Measurements from ENCODE around the gene ZMYND11. TPM values are rescaled to one million over a fixed set of nuclear protein-coding genes. Genes with fewer than 3 reads are reported as not detected.
"Not testable (repeated sequence)": the region's sequence is repeated elsewhere in the genome, so short reads cannot be mapped to it uniquely, and the experiment has no call there.

The ZMYND11 gene
- total and polyA plus RNA-seq, 4 donors = 109 to 143 (median 119) TPM

DNA sequence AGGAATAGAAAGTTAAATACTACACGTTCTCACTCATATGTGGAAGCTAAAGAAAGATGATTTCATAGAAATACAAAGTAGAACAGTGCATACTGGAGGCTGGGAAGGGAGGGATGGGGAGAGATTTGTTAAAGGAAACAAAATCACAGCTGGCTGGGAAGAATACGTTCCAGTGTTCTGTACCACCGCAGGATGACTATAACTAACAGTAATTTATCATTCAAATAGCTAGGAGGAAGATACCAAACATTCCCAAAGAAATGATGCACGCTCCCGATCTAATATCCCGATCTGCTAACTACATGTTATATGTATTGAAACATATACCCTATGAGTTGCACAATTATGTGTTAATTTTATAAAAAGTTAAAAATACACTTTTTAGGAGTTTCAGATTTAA is 162.3 kb downstream of the ZMYND11 start:
- H3K27ac ChIP-seq (ENCODE audit: low read depth, low read length) = no peak overlapping the region
- H3K9me3 ChIP-seq (ENCODE audit: control insufficient read depth, insufficient read depth, low read length) = no peaks in the 10 kb centered on the region
- no peak overlapping the region for H3K4me3 ChIP-seq (ENCODE audit: low read depth, low read length)
- WGBS (ENCODE audit: insufficient coverage) = no CpG with 5 or more reads among the region's 6 CpGs
- peaks cover 26% of the 10 kb centered on the region for H3K36me3 ChIP-seq (ENCODE audit: control insufficient read depth, insufficient read depth, low read length)
- DNase-seq (ENCODE audit: low read depth in 4 of 6, low spot score in 6 of 6) = peak in 1 of 6 donors; percentile 9
- no peaks in the 10 kb centered on the region for H3K4me1 ChIP-seq (ENCODE audit: control insufficient read depth, insufficient read depth, low read length)
- no peaks in the 10 kb centered on the region for H3K27me3 ChIP-seq (ENCODE audit: control insufficient read depth, insufficient read depth, low read length)

DNA sequence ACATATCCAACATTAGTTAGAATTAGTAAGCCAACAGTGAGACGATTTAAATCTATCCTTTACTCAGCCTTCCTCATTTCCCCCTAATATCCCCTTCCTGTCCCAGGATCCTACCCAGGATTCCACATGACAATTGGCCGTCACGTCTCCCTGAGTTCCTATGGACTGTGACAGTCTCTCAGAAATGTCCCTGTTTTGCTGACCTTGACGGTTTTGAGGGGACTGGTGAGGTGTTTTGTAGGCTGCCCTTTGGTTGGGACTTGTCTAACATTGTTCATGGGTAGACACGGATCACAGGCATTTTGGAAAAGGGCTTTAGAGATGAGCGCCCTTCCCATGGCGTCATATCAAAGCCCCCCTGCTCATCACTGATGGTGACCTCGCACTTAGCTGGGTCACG is 162.8 kb downstream of the ZMYND11 start:
- WGBS (ENCODE audit: insufficient coverage) = 93% methylated on average over 9 of the region's 9 CpGs
- H3K36me3 ChIP-seq (ENCODE audit: control insufficient read depth, insufficient read depth, low read length) = peaks cover 22% of the 10 kb centered on the region
- H3K4me3 ChIP-seq (ENCODE audit: low read depth, low read length) = no peak overlapping the region
- H3K9me3 ChIP-seq (ENCODE audit: control insufficient read depth, insufficient read depth, low read length) = no peaks in the 10 kb centered on the region
- no peaks in the 10 kb centered on the region for H3K27me3 ChIP-seq (ENCODE audit: control insufficient read depth, insufficient read depth, low read length)
- H3K27ac ChIP-seq (ENCODE audit: low read depth, low read length) = no peak overlapping the region
- no peaks in the 10 kb centered on the region for H3K4me1 ChIP-seq (ENCODE audit: control insufficient read depth, insufficient read depth, low read length)
- DNase-seq (ENCODE audit: low read depth in 4 of 6, low spot score in 6 of 6) = no peak

DNA sequence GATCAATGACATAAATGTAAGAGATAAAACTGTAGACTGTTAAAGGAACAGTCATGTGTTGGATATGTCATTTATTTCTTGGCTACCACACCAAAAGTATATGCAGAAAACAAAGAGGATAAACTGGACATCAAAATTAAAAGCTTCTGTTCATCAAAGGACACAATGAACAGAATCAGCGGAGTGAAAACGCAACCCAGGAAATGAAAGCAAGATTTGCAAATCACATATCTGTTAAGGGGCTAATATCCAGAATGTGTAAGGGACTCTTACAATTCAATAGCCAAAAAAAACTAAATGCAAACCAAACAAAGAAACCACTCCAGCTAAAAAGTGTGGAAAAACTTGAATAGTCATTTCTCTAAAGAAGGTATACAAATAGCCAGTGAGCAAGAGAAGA is 164.3 kb downstream of the ZMYND11 start:
- H3K4me3 ChIP-seq (ENCODE audit: low read depth, low read length) = no peak overlapping the region
- H3K4me1 ChIP-seq (ENCODE audit: control insufficient read depth, insufficient read depth, low read length) = no peaks in the 10 kb centered on the region
- no CpG with 5 or more reads among the region's 2 CpGs for WGBS (ENCODE audit: insufficient coverage)
- H3K36me3 ChIP-seq (ENCODE audit: control insufficient read depth, insufficient read depth, low read length) = peaks cover 23% of the 10 kb centered on the region
- H3K27ac ChIP-seq (ENCODE audit: low read depth, low read length) = no peak overlapping the region
- H3K27me3 ChIP-seq (ENCODE audit: control insufficient read depth, insufficient read depth, low read length) = no peaks in the 10 kb centered on the region
- no peaks in the 10 kb centered on the region for H3K9me3 ChIP-seq (ENCODE audit: control insufficient read depth, insufficient read depth, low read length)
- DNase-seq (ENCODE audit: low read depth in 4 of 6, low spot score in 6 of 6) = no peak

DNA sequence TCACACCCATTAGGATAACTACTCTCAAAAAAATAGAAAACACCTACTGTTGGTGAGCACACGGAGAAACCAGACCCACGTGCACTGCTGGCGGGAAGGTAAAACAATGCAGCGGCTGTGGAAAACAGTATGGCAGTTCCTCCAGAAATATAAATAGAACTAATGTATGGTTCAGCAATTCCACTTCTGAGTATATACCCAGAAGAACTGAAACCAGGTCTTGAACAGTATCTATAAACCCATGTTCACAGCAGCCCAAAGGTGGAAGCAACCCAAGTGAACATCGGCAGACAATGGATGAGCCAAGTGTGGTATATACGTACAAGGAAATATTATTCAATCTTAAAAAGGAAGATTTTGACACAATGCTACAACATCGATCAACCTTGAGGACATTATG is 164.7 kb downstream of the ZMYND11 start:
- H3K27ac ChIP-seq (ENCODE audit: low read depth, low read length) = no peak overlapping the region
- no CpG with 5 or more reads among the region's 7 CpGs for WGBS (ENCODE audit: insufficient coverage)
- no peaks in the 10 kb centered on the region for H3K4me1 ChIP-seq (ENCODE audit: control insufficient read depth, insufficient read depth, low read length)

DNA sequence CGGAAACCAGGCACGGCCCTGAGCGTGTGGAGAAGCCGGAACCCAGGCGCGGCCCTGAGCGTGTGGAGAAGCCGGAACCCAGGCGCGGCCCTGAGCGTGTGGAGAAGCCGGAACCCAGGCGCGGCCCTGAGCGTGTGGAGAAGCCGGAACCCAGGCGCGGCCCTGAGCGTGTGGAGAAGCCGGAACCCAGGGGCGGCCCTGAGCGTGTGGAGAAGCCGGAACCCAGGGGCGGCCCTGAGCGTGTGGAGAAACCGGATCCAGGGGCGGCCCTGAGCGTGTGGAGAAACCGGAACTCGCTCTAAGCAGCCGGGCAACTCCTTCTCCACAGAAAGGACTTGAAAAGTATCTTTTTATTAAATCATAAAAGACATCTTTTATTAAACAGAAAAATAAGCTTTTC is 165.3 kb downstream of the ZMYND11 start:
- not testable (repeated sequence) for H3K27me3 ChIP-seq (ENCODE audit: control insufficient read depth, insufficient read depth, low read length)
- peaks cover 23% of the 10 kb centered on the region for H3K36me3 ChIP-seq (ENCODE audit: control insufficient read depth, insufficient read depth, low read length)
- WGBS (ENCODE audit: insufficient coverage) = 98% methylated on average over 10 of the region's 31 CpGs

More for the DNA sequence above, 164.7 kb downstream of the ZMYND11 start:
- no peaks in the 10 kb centered on the region for H3K27me3 ChIP-seq (ENCODE audit: control insufficient read depth, insufficient read depth, low read length)
- H3K36me3 ChIP-seq (ENCODE audit: control insufficient read depth, insufficient read depth, low read length) = peaks cover 23% of the 10 kb centered on the region
- H3K9me3 ChIP-seq (ENCODE audit: control insufficient read depth, insufficient read depth, low read length) = no peaks in the 10 kb centered on the region
- no peak overlapping the region for H3K4me3 ChIP-seq (ENCODE audit: low read depth, low read length)
- DNase-seq (ENCODE audit: low read depth in 4 of 6, low spot score in 6 of 6) = no peak

DNA sequence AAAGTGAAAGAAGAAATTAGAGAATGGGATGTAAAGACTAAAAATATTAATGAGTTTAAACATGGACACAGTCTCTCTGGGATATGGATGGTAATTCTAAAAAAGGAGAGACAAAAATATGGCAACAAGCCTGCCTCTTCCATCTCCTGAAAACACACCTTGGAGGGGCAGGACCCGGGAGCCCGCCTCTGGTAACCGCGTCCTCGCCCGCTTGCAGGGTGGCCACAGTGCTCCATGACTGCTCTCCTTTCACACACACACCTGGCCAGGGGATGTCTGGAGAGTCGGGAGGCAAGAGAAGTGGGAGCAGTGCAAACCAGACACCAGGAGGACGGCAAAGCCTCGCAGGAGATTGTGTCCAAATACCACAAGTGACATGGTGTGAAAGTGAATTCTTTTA is 166.3 kb downstream of the ZMYND11 start:
- Histone ChIP-seq H3K27ac (ENCODE audit: low read depth, low read length) (no peak overlapping the region), H3K9me3 (ENCODE audit: control insufficient read depth, insufficient read depth, low read length) (no peaks in the 10 kb centered on the region)
- WGBS (ENCODE audit: insufficient coverage) = 100% methylated on average over 3 of the region's 9 CpGs

More for the DNA sequence above, 165.3 kb downstream of the ZMYND11 start:
- not testable (repeated sequence) for H3K4me1 ChIP-seq (ENCODE audit: control insufficient read depth, insufficient read depth, low read length); H3K4me3 ChIP-seq (ENCODE audit: low read depth, low read length); DNase-seq (ENCODE audit: low read depth in 4 of 6, low spot score in 6 of 6); H3K27ac ChIP-seq (ENCODE audit: low read depth, low read length); H3K9me3 ChIP-seq (ENCODE audit: control insufficient read depth, insufficient read depth, low read length)

More for the DNA sequence above, 166.3 kb downstream of the ZMYND11 start:
- Histone ChIP-seq H3K4me1 (ENCODE audit: control insufficient read depth, insufficient read depth, low read length) (peaks cover 2% of the 10 kb centered on the region), H3K4me3 (ENCODE audit: low read depth, low read length) (no peak overlapping the region), H3K27me3 (ENCODE audit: control insufficient read depth, insufficient read depth, low read length) (no peaks in the 10 kb centered on the region), H3K36me3 (ENCODE audit: control insufficient read depth, insufficient read depth, low read length) (peaks cover 24% of the 10 kb centered on the region)
- no peak for DNase-seq (ENCODE audit: low read depth in 4 of 6, low spot score in 6 of 6)

Small RNA genes lying within 50 kb of the gene (small RNA-seq; reads per million reads assigned to genes)
- gene RNA5SP297 (ENCODE audit: low replicate concordance) (not detected), gene RNA5SP298 (ENCODE audit: low replicate concordance) (0.08 reads per million)

Other genes starting within 250 kb of the ZMYND11 start
- gene TUBB8, start 86.2 kb upstream of the ZMYND11 start, total RNA-seq = under 1 TPM in 1 of 2 donors, not detected in 1; 0.11 TPM
- gene TUBB8, start 86.2 kb upstream of the ZMYND11 start, polyA plus RNA-seq (ENCODE audit: insufficient read length in 2 of 2) = under 1 TPM; 0.43 to 0.56 TPM